Vagina (tissue), 2 donors: ENCODE measurements around the gene NFYB. TPM values are rescaled to one million over a fixed set of nuclear protein-coding genes. Genes with fewer than 3 reads are reported as not detected.

ENCODE experiments used
- DNase-seq, 2 donors: peaks; one replicate each; pipeline ENCODE4 v3.0.0-alpha.2; 2017; ENCODE audit errors: extremely low spot score in 2 of 2
- H3K27ac ChIP-seq: fragments of 200-600 bp; sonication (generic); one replicate; pipeline ENCODE4 v1.5.1; 2019
- H3K27me3 ChIP-seq: fragments of 200-600 bp; sonication (generic); one replicate; pipeline ENCODE4 v1.5.1; 2019
- H3K36me3 ChIP-seq, 2 donors: fragments of 200-600 bp; sonication (generic); one replicate each; pipeline ENCODE4 v1.5.1; 2017 to 2019
- H3K4me1 ChIP-seq: fragments of 200-600 bp; sonication (generic); one replicate; pipeline ENCODE4 v1.5.1; 2019
- H3K4me3 ChIP-seq, 2 donors: fragments of 200-600 bp; sonication (generic); 1 replicate in 1 of 2; 2 replicates in 1 of 2; pipeline ENCODE4 v1.5.1; 2016 to 2019
- H3K9me3 ChIP-seq: fragments of 200-600 bp; sonication (generic); one replicate; pipeline ENCODE4 v1.5.1; 2019
- POLR2A ChIP-seq, 2 donors: fragments of 450-650 bp; IDR thresholded peaks; one replicate each; pipeline ENCODE4 v1.6.1; 2017; ENCODE audit warnings: antibody characterized with exemption in 2 of 2, mild to moderate bottlenecking in 2 of 2, moderate library complexity in 2 of 2
- POLR2AphosphoS5 ChIP-seq, 2 donors: sonication (generic); formaldehyde crosslinking; IDR thresholded peaks; one replicate each; pipeline ENCODE4 v1.9.0; 2017; ENCODE audit warnings: antibody characterized with exemption in 2 of 2, mild to moderate bottlenecking in 2 of 2, low read depth in 1 of 2; ENCODE audit not compliant: insufficient read depth in 1 of 2
- intact Hi-C: fragments of 100-400 bp; cut with DNase I; formaldehyde crosslinking; loops from one replicate; pipeline ENCODE4 v1.15.1; 2023
- small RNA-seq: library from RNA; depleted of rRNA; stranded (forward); fragments of <200 nt; gene quantifications from one replicate; pipeline ENCODE3, GENCODE V24; 2016
- total RNA-seq: library from RNA; depleted of rRNA; stranded (reverse); fragments of >200 nt; gene quantifications from one replicate; pipeline ENCODE4 v1.2.3, GENCODE V29; 2016
- TF ChIP-seq, protein P1 (sequence below), 3 experiments: fragments of 450-650 bp in 2 of 3; fragments of 200-600 bp in 1 of 3; sonication (generic) in 1 of 3; IDR thresholded peaks; one replicate each; pipeline ENCODE4 v1.5.1; 2017 to 2019; ENCODE audit warnings: antibody characterized with exemption in 3 of 3, mild to moderate bottlenecking in 2 of 3, moderate library complexity in 2 of 3

The NFYB gene
- total RNA-seq, 1 donor from 2014 or later = 32.9 TPM

GRCh38 chr12:104073699-104074098 lies 64.3 kb downstream of the NFYB start:
- Histone ChIP-seq H3K36me3 (peaks cover 0 to 21% of the 10 kb centered on the region in 2 donors), H3K27ac (no peak overlapping the region)

GRCh38 chr12:104072099-104072498 lies 65.9 kb downstream of the NFYB start:
- H3K27ac ChIP-seq = no peak overlapping the region
- H3K4me3 ChIP-seq = no peak overlapping the region
- intact Hi-C loops = no loop called here
- DNase-seq = no peak
- TF ChIP-seq POLR2A (IDR thresholded peaks at IDR 0.05) (no peak), POLR2AphosphoS5 (IDR thresholded peaks at IDR 0.05; ENCODE audit: insufficient read depth in 1 of 2, low read depth in 1 of 2) (no peak)
- TF ChIP-seq, protein P1, sequence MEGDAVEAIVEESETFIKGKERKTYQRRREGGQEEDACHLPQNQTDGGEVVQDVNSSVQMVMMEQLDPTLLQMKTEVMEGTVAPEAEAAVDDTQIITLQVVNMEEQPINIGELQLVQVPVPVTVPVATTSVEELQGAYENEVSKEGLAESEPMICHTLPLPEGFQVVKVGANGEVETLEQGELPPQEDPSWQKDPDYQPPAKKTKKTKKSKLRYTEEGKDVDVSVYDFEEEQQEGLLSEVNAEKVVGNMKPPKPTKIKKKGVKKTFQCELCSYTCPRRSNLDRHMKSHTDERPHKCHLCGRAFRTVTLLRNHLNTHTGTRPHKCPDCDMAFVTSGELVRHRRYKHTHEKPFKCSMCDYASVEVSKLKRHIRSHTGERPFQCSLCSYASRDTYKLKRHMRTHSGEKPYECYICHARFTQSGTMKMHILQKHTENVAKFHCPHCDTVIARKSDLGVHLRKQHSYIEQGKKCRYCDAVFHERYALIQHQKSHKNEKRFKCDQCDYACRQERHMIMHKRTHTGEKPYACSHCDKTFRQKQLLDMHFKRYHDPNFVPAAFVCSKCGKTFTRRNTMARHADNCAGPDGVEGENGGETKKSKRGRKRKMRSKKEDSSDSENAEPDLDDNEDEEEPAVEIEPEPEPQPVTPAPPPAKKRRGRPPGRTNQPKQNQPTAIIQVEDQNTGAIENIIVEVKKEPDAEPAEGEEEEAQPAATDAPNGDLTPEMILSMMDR (IDR thresholded peaks at IDR 0.05) = no peak
- H3K36me3 ChIP-seq = peaks cover 0 to 12% of the 10 kb centered on the region in 2 donors
- peaks cover 3% of the 10 kb centered on the region for H3K4me1 ChIP-seq
- H3K27me3 ChIP-seq = no peaks in the 10 kb centered on the region
- H3K9me3 ChIP-seq = no peaks in the 10 kb centered on the region

More at GRCh38 chr12:104073699-104074098, 64.3 kb downstream of the NFYB start:
- intact Hi-C loops = no loop called here
- H3K27me3 ChIP-seq = no peaks in the 10 kb centered on the region
- H3K9me3 ChIP-seq = no peaks in the 10 kb centered on the region
- peaks cover 3% of the 10 kb centered on the region for H3K4me1 ChIP-seq
- no peak overlapping the region for H3K4me3 ChIP-seq
- TF ChIP-seq POLR2A (IDR thresholded peaks at IDR 0.05) (no peak), POLR2AphosphoS5 (IDR thresholded peaks at IDR 0.05; ENCODE audit: insufficient read depth in 1 of 2, low read depth in 1 of 2) (no peak)
- TF ChIP-seq, protein P1 (IDR thresholded peaks at IDR 0.05) = no peak
- no peak for DNase-seq

Small RNA genes lying within 50 kb of the gene (small RNA-seq; reads per million reads assigned to genes)
- gene RNA5SP370 = not detected

Other genes starting within 250 kb of the NFYB start
- 222 TPM for gene HSP90B1, start 207.8 kb downstream of the NFYB start, total RNA-seq
- 24.6 TPM for gene TDG, start 172.3 kb downstream of the NFYB start, total RNA-seq
- 11.0 TPM for gene GLT8D2, start 88.0 kb downstream of the NFYB start, total RNA-seq
- gene HCFC2, start 73.7 kb downstream of the NFYB start, total RNA-seq = 28.7 TPM
- 144 TPM for gene TXNRD1, start 77.6 kb upstream of the NFYB start, total RNA-seq
- gene EID3, start 165.5 kb upstream of the NFYB start, total RNA-seq = 9.1 TPM